GM12891 (cell line): ENCODE measurements around the gene TEAD1.

Source experiments
- POLR2A ChIP-seq: IDR thresholded peaks from 2 replicates; pipeline ENCODE4 v1.6.1; 2011; ENCODE audit warnings: low read depth, low read length, control low read depth
- POLR2AphosphoS5 ChIP-seq: IDR thresholded peaks from 2 replicates; pipeline ENCODE4 v1.6.1; 2011; ENCODE audit warnings: low read depth, low read length, control low read depth

- TF ChIP-seq POLR2AphosphoS5 (no peak), POLR2A (no peak)
Observed at GRCh38 chr11:12958986-12959385, 284.8 kb downstream of the TEAD1 start.
